Putamen (tissue), 1 donor: ENCODE data around the gene RRAS.
A peak's percentile ranks its signal among the peaks of the same experiment; 100 is the strongest.
"Not testable (repeated sequence)": the region's sequence is repeated elsewhere in the genome, so short reads cannot be mapped to it uniquely, and the experiment has no call there.

Experiments used
- DNase-seq: peaks from one replicate; pipeline ENCODE4 v3.0.0-alpha.2; 2016; ENCODE audit warnings: low spot score

RRAS gene

GRCh38 chr19:49654581-49654980, 14.6 kb upstream of the RRAS start:
- no peak for DNase-seq

GRCh38 chr19:49653466-49653806, 13.5 kb upstream of the RRAS start:
- no peak for DNase-seq

DNA sequence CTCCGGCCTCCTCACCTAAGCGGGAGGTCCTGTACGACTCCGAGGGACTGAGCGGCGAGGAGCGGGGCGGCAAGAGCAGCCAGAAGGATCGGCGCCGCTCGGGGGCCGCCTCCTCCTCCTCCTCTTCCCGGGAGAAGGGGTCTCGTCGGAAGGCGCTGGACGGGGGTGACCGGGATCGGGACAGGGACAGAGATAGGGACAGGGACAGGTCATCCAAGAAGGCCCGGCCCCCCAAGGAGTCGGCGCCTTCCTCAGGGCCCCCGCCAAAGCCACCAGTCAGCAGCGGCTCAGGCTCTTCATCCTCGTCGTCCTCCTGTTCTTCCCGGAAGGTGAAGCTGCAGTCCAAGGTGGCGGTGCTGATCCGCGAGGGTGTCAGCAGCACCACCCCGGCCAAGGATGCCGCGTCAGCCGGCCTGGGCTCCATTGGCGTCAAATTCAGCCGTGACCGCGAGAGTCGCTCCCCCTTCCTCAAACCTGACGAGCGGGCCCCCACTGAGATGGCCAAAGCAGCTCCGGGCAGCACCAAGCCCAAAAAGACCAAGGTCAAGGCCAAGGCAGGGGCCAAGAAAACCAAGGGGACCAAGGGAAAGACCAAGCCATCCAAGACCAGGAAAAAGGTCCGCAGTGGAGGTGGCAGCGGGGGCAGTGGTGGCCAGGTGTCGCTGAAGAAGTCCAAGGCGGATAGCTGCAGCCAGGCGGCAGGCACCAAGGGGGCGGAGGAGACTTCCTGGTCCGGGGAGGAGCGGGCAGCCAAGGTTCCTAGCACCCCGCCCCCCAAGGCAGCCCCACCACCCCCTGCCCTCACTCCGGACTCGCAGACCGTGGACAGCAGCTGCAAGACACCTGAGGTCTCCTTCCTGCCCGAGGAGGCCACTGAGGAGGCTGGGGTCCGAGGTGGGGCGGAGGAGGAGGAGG, 12.9 kb upstream of the RRAS start:
- no peak for DNase-seq

DNA sequence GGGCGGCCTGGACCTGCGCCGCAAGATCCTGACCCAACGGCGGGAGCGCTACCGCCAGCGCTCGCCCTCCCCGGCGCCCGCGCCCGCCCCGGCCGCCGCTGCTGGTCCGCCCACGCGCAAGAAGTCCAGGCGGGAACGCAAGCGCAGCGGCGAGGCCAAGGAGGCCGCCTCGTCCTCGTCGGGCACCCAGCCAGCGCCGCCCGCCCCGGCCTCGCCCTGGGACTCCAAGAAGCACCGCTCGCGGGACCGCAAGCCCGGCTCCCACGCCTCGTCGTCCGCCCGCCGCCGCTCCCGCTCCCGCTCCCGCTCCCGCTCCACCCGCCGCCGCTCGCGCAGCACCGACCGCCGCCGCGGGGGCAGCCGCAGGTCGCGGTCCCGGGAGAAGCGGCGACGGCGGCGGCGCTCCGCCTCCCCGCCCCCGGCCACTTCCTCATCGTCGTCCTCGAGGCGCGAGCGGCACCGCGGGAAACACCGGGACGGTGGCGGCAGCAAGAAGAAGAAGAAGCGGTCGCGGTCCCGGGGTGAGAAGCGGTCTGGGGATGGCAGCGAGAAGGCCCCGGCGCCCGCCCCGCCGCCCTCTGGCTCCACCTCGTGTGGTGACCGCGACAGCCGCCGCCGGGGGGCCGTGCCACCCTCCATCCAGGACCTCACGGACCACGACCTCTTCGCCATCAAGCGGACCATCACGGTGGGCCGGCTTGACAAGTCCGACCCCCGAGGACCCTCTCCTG, 12.0 kb upstream of the RRAS start:
- DNase-seq, result no peak

DNA sequence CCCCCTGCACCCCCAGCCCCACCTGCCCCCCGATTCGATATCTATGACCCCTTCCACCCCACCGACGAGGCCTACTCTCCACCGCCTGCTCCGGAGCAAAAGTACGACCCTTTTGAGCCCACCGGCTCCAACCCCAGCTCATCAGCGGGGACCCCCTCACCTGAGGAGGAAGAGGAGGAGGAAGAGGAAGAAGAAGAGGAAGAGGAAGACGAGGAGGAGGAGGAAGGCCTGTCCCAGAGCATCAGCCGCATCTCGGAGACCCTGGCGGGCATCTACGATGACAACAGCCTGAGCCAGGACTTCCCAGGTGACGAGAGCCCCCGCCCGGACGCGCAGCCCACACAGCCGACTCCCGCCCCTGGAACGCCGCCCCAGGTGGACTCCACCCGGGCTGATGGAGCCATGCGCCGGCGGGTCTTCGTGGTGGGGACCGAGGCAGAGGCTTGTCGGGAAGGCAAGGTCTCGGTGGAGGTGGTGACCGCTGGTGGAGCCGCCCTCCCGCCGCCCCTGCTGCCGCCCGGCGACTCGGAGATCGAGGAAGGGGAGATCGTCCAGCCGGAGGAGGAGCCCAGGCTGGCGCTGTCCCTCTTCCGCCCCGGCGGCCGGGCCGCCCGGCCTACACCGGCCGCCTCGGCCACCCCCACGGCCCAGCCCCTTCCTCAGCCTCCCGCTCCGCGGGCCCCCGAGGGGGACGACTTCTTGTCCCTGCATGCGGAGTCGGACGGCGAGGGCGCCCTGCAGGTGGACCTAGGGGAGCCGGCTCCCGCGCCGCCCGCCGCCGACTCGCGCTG, 11.3 kb upstream of the RRAS start:
- DNase-seq, result no peak

- DNase-seq, result no peak
Measured at GRCh38 chr19:49646586-49646985, 6.6 kb upstream of the RRAS start.

- no peak for DNase-seq
Measured at GRCh38 chr19:49645995-49646394, 6.1 kb upstream of the RRAS start.

- DNase-seq, result no peak
Measured at GRCh38 chr19:49645592-49645991, 5.6 kb upstream of the RRAS start.

DNA sequence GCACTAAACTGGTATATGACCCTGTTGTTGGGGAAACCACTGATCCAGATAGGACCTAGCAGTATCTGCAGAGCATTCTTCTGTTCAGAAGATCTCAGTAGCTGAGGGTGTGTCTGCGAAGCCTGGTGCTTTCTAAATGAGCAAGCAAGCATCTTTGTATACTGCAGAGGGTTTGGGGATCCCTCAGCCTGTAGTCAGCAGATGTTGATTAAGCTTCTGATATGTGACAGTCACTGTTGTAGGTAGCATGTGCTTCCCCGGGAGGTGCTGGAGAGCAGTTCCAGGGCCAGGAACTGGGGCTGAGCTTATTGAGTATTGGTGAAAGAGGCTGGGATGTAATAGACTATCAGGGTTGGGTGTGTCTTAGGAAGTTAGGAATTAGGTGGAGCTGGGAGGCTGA, 3.5 kb upstream of the RRAS start:
- no peak for DNase-seq

- no peak for DNase-seq
Measured at GRCh38 chr19:49642492-49643035, 2.6 kb upstream of the RRAS start.

- DNase-seq, result peak; percentile 99
Measured at GRCh38 chr19:49641688-49642491, 1.9 kb upstream of the RRAS start, which contains the start of gene SCAF1. SCAF1 (plus strand) TSS chr19:49642209; CDS start chr19:49645027, 2,818 bp downstream.

DNA sequence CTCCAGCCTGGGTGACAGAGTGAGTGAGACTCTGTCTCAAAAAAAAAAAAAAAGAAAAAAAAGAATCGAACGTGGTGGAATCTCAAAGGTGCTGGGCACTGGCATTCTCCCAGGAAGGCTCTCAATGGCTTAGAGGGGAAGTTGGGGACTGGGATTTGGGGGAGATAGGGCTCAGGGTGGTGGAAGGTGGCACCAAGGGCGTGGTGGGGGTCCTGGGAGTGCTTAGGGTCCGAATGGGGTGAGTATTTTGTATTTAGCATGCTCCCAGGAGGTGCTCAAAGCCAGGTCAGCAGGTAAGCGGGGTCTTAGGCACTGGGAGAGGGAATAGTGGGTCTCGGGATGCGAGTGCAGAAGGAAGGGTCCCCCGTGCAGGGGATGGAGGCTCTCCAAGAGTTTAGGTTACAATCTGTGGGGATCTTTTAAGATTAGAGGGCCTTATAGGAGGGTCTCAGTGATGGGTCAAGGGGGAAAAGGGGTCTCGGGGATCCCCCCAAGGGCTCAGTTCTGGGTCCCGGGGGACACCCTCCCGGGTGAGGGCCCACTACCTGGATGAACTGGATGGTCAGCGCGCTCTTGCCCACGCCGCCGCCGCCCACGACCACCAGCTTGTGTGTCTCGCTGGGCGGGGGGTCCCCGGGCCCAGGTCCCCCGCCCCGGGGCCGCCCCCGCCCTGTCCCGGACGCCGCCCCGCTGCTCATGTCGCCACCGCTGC, 386 bp downstream of the RRAS start:
- DNase-seq, result no peak

DNA sequence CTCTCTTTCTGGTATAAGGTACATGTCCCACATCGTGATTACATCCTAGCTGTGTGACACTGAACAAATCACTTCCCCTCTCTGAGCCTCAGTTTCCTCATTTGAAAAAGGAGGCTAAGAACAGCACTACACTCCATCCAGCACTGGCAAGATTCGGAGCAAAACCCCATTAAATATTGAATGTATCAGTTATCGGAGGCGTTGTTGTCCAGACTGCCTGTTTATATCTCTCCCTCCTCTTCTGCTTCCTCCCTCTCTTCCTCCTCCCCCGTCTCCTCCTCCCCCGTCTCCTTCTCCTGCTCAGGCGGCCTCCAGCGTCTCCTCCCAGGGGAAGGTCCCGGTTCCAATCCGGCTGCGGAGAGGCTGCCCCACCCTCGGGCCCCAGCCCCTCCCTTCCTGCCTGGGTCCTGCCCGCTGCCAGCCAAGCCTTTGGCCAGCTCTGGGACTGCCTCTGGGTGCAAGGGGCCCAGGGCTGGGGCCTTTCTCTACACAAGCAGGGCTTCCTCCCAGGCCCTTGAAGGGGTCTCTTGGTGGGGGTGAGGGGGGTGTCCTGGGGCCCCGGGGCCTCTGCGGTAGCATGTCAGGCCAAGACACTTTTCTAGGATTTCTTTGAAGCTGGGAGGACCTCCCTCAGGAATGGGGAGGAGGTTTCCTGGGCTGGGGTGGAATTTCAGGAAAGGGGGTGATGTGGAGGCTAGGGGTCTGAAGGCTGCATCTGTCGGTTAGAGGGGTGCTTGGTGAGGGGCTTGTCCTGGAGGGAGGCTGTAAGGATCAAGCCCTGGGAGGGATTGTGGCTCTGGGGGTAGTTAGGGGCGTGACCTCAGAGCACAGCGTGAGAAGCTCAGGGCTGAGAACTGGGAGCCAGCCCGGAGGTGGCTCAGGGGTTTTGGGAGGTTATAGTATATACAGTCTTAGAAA, 1.9 kb downstream of the RRAS start:
- no peak for DNase-seq

- no peak for DNase-seq
Measured at GRCh38 chr19:49636233-49636932, 3.6 kb downstream of the RRAS start.

- no peak for DNase-seq
Measured at GRCh38 chr19:49635530-49636232, 4.3 kb downstream of the RRAS start.

GRCh38 chr19:49633273-49633672, 6.7 kb downstream of the RRAS start:
- DNase-seq, result not testable (repeated sequence)

DNA sequence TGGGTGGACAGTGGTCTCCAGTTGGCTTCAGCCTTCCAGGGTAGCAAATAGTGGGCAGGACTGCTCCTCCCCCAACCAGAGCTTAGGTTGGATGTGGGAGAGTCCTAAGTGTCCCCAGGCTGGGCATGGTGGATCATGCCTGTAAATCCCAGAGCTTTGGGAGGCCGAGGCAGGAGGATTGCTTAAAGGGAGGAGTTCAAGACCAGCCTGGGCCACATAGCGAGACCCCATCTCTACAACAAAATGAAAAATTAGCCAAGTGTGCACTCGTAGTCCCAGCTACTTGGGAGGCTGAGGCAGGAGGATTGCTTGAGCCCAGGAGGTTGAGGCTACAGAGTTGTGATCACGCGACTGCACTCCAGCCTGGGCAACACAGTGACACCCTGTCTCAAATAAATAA, 7.4 kb downstream of the RRAS start:
- no peak for DNase-seq

DNA sequence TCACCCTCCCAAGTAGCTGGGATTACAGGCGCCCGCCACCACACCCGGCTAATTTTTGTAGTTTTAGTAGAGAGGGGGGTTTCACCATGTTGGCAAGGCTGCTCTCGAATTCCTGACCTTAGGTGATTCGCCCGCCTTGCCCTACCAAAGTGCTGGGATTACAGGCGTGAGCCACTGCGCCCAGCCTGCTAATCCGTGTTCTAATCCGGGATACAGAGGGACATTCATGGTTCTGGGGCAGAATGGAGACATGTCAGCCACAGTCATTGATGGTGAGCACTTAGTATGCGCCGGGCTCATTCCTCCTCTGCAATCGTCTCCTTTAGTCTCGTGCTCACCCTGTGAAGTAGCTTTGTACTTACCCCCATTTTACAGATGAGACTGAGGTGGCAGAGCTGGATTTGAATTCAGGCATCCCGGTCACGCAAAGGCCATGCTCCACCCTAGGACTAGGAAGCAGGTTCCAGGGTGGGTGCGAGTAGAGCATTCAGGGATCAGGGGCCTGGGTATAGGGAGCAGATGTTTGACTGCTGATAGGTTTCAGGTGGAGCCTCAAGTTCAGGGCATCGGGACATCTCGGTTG, 8.2 kb downstream of the RRAS start:
- no peak for DNase-seq
